HFF-Myc (cell line): Measurements from ENCODE around the gene TAF11.

ENCODE experiments used
- DNase-seq: peaks from one replicate; pipeline ENCODE4 v3.0.0-alpha.2; 2011; ENCODE audit warnings: low read depth; ENCODE audit errors: extremely low read depth
- H3K4me3 ChIP-seq: replicated peaks from 2 replicates; pipeline ENCODE4 v1.5.1; 2011; ENCODE audit warnings: low read depth, mild to moderate bottlenecking, control low read depth, low read length
- CTCF ChIP-seq: IDR thresholded peaks from 2 replicates; pipeline ENCODE4 v1.5.1; 2012; ENCODE audit warnings: mild to moderate bottlenecking, low read depth, low read length, control low read depth; ENCODE audit errors: missing control alignments

TAF11 gene

GRCh38 chr6:34877869-34878485 lies 9.9 kb downstream of the TAF11 start:
- TF ChIP-seq CTCF, result no peak
- no peak for DNase-seq
- no peak overlapping the region for H3K4me3 ChIP-seq

DNA sequence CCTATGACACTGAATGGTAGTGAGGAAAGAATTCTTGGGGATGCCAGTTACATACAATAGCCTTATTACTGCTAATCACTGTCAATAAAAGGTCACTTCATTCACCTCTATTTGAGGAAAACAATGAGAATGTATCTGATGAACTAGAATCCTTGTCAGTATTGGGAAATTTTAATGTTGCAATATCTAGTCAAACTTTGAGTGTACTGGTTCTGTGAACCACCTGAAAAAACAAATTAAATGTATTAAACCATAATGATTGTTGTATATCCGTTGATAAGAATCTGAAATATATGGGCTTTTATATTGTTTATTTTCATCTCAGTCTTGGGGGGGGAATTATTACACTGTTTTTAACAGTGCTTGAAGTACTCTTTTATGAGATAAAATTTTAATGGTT lies 10.6 kb downstream of the TAF11 start:
- DNase-seq, result no peak
- no peak overlapping the region for H3K4me3 ChIP-seq
- no peak for TF ChIP-seq CTCF

- H3K4me3 ChIP-seq, result no peak overlapping the region
- no peak for DNase-seq
- TF ChIP-seq CTCF, result no peak
These were observed 11.4 kb downstream of the TAF11 start for GRCh38 chr6:34876472-34876871.

DNA sequence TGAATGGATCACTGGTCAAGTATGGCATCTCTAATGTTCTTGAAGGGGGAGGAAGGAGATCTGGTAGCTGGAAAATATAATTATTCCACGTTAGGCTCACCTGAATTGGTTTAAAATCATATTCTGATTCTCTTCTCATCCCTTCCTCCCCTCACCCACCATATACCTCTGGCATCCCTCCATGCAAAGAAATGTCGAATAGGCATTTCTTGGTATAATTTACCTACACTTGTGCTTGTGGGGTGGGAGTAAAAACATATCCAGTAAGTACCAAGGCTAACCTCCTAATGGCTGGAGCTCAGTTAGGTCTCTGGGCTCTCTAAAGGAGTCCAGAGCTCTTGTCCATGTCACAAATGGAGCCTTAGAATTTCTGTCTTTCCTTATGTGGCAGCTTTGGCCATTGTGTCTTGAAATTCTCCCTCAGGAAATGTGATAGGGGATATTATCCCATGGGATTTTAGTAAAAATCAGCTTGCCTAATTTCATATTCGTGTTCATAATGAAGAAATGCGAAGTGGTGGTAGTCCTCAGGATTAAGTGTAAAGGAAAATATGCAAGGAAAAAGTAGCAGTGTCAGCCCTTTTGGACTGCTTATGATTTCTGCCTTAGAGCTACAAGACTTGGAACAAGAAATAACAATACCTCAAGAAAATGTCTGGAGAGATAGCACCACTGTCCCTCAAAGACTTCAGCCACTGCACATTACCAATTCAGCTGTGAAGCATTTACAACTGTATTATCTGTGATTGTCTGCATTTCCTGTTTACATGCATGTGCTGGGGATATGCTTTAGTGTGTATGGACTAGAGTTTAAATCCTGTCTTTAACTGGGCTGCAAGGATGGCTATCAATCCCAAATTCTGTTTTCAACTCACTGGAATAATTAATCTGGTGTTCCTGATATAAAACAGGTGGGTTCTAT lies 12.3 kb downstream of the TAF11 start:
- no peak for DNase-seq
- no peak overlapping the region for H3K4me3 ChIP-seq
- no peak for TF ChIP-seq CTCF

DNA sequence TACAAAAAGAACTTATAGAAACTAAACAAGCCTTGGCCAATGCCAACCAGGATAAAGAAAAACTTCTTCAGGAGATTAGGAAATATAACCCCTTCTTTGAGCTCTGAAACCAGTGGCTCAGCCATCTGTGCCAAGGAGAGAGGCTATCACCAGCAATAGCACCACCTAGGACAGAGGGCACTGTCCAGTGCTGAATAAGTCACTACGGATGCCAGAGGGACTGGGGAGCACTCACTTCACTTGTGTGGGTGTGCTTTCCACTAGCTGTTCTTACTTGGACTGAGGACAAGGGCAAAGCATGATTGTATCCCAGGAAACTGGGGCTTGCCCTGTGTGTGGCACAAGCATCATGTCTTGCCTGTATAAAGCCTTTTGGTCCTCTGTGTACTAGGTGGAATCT lies 15.5 kb downstream of the TAF11 start:
- DNase-seq, result no peak
- no peak overlapping the region for H3K4me3 ChIP-seq

DNA sequence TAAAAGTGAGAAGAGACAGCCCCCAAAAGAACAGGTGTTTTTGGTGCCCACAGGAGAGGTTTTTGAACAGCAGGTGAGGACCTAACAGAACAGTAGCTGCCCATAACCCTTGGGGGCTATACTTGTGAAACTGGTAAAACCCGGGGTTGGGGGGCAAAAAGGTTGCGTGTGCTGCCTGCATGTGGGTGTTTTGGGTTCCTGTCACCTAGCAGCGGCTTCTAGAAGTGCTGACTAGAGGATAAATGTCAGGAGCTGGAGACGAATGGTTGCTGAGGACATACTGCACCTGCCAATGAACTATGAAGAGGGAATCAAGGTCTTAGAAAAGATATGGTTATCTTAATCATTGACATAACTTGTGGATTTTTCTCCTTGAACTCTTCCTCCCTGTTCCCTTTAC lies 16.0 kb downstream of the TAF11 start:
- H3K4me3 ChIP-seq, result no peak overlapping the region
- DNase-seq, result no peak
- TF ChIP-seq CTCF, result no peak

More for the DNA sequence above, 15.5 kb downstream of the TAF11 start:
- no peak for TF ChIP-seq CTCF
